Activated naive CD8-positive, alpha-beta T cell treated with anti-CD3 and anti-CD28 coated beads, Interleukin-2, amount 50 U/mL, for 16 hours (primary cell): ENCODE results near the gene SNX15.

Experiments used
- DNase-seq: peaks from one replicate; pipeline ENCODE4 v3.0.0-alpha.2; 2020; ENCODE audit warnings: low read depth, low spot score

Gene SNX15

DNA sequence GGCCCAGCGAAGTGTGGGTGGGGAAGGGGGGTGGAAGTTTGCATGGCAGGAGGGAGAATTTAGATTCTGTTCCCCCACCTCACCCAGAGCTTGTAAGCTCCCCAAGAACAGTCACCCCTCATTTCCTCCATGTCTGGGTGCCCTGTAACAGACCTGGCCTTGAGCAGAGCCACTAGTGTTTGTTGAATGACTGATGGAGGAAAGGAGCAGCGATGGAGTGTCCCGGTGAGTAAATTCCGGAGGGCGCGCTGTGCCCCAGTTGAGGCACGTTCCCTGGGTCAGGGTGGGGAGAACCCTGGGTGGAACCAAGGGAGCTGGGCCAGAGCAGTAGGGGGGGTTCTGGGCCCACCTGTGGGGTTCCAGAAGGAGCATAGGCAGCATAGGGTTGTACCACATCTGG, 30.3 kb downstream of the SNX15 start:
- DNase-seq, result no peak

DNA sequence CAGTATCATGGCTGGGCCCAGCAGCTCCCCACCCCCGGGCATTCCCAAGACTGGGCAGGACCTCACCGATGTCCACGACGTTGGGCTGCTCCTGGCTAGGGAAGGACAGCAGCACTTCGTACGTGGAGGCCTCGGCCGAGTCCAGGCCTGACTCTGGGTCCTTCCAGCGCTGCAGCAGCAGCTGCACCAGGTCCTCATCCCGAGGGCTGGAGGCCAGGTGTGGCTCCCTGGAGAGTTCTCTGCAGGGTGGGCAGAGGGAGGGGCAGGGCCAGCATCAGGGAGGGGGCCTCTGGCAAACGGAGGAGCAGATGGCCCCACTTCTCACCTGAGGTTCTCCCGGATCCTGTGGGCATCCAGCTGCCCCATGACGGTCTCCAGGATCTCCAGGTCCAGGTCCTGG, 30.8 kb downstream of the SNX15 start:
- DNase-seq, result no peak

DNA sequence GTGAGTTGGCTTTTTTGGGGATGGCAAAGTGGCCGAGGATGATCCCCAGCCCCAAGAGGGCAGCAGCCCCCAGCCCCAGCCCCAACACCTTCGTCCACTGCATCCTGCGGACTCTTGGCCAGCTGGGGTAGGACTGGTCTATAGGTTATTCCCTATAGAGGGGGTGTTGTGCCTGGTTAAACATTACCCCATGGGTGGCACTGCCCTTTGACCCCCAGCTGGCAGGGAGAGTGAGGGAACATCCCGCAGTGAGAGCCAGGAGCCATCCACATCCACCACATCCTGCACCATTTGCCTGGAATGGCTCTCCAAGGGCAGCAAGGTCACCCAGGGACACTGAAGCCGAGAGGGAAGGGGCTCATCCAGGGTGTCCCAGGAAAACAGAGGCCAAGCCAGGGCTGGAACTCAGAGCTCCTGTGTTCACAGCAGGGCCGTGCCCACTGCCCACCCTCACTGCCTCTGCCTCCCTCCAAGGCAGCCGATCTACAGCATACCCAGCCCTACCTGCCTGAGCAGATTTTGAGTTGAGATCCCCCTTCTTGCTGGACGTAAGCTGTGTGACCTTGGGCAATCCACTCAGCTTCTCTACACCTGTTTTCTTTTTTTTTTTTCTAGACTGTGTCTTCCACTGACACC, 31.3 kb downstream of the SNX15 start, which contains the start of gene NAALADL1:
NAALADL1 (minus strand) TSS at position 135 of the 636 bp plus-strand sequence; CDS start at position 103, 32 bp downstream.
- DNase-seq, result no peak

DNA sequence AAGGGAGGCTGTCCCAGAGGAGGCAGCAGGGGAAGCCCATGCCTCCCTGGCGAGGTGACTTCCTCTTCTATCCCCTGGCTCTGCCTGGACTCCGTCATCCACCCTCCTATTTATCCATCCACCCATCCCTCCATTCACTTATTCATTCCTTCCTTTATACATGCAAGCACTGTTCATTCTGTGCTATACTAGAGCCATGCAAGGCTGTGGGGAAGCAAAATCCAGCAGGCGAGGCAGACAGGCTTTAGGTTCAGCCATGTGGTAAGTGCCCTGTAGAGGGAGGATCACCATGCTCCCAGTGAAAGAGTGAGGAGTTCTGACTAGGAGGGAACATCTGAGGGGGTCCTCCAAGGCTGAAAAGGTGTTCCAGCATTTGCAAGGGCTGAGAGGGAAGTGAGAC, 32.3 kb downstream of the SNX15 start:
- DNase-seq, result no peak

DNA sequence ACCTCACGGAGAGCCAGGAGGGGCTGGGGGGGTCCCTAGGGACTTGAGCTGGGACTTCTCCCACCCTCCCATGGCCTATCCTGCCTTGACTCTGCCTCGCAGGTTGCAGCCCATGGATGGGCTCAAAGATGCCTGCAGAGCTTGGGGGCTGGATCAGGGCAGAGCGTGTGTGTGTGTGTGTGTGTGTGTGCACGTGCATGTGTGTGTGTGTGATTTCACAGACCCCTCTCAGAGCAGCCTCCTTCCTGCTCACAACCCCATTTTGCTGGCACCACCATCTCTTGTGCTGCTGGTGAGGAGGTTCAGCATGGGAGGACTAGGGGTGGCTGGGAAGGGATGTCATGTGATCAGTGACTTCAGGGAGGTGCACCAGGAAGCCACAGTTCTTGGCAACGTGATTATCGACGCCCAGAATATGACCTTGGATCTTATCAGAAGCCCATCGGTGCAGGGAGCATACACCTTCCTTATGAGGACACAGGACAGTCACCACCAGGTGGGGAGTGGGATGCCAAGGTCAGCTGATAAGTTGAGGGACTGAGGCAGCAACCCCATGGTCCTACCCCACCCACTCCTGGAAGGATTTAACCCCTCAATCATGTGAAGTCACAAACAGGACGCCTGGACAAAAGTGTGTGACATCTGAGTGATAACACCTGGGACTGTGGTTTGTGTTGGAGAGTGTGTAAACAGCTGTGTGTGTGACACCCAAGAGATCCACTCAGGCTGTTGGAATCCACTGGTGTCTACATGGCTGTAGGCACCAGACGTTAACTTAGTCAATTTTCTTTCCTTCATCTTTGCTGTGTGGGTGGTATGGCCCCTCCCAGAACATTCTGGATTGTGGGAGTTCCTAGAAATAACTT, 33.0 kb downstream of the SNX15 start:
- DNase-seq, result no peak

DNA sequence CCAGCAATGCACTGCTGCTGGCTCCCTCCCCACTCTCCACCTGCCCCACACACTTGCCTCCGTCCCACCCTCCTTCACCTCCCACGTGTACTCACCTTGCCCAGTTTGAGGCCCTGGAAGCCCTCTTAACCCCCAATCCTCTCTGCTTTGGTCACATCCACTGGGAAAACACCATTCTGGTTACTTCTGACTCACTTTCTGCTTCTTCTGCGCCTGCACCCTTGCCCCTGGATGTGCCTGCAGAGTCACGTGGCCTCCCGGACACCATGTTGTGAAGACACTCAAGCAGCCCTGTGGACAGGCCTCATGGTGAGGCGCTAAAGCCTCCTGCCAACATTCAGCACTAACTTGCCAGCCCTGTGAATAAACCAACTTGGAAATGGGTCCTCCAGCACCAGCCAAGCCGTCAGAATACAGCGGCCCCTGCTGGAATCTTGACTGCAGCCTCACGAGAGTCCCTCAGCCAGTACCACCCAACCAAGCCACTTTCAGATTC, 33.7 kb downstream of the SNX15 start:
- DNase-seq, result no peak

DNA sequence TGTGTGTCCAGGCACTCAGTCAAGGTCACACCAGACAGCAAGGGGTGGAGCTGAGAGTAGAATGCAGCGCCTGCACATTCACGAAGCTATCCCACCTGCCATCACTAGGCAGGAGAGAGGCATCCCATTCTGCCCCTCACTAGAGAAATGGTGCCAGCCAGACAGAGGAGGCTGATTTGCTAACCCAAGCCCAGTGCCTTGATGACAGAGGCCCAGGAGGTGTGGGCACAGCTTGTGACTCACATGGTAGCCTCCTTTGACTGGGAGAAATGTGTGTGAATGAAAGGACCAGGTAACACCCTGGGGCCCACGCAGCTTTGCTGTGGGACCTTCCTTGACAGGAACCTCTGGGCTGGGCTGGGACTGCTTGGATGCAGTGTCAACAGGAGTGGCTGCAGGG, 36.3 kb downstream of the SNX15 start:
- no peak for DNase-seq

DNA sequence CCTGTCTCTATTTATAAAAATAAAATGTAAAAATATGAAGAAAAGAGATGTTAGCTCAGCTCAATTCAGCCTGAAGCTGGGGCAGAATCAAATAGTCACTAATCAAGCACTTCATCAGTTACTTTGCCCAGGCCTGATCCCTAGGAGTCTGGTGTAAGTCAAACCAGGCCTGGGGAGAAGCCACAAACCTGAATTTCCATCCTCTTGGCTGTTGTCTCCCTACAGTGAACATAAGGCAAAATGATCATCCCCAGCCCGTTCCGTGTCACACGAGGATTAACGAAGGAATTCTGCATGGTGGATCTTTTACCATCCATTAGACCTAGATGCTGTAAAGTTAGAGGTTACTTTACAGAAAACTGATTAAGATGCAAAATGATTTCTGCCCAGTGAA, 37.6 kb downstream of the SNX15 start:
- DNase-seq, result no peak

DNA sequence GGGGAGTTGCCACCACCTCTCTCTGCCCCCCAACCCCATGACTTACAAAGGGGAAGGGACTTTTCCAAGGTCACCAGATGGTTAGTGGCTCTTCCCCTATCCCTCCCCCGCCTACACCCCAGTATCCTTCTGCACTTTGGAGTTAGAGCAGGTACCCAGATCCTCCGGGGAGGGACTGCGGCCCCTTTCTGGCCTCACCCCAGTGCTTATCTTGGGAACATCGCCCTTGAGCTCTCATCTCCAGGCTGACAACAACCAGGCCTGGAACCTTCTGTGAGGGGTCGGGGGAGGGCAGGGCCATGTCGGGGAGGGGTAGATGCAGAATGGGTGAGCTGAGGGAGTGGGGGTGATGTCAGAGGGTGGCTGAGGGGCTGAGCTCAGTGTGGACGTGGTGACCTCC, 38.6 kb downstream of the SNX15 start:
- DNase-seq, result no peak

DNA sequence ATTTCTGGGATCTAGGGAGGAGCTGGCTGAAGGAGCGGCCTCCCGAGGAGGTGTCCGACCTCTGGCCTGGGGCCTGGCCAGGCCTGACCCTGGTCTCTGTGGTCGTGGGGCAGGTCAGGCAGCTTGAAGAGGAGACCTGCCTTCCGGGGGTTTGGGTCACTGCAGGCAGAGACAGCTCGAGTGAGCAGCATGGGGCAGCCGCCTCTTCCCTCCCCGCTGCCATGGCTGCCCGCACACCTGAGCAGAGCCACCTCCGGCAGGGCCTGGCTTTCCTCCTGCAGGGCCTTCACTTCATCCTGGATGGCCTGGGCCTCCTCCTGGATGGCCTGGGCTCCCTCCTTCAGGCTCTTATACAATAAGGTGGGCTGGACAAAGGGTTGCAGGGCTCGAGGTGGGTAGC, 39.1 kb downstream of the SNX15 start:
- DNase-seq, result no peak

DNA sequence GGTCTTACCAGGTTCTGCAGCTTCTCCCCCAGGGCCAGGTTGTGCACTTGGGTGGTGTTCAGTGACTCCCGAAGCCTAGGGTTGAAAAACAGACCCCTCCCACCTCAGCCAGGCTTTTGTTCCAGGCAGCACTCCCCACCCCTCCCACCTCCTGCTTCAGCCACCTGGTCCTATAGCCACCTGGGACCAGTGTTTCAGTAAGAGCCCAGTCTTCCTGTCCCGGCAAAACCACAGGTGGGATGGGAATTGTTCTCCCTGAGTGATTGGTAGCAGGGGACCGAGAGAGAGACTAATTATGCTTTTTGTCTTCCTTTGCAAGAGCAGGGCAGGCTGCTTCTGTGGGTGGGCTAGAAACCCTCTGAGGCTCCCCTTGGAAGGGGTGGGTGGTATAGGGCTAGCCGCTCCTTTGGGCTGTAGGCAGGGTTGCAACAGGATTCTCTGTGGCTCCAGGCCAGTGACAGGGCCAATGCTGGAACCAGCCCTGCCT, 39.6 kb downstream of the SNX15 start:
- no peak for DNase-seq

DNA sequence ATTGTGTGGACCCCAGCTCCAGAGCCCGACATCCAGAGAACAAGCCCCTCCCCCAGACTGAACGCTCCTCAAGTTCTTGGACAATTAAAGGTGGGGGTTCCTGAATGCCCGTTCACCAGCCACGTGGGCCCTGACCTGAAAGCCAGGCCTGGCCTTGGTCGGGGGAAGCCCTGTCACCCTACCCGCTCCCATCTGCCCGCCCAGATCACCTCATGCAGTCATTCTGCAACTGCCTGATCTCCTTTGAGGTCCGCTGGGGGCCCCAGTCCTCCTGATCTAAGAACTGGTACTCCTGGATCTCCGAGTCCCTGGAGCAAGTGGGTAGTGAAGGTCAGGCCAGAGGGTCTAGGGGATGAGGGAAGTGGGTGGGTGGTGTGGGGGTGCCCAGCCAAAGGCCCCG, 40.2 kb downstream of the SNX15 start:
- no peak for DNase-seq

DNA sequence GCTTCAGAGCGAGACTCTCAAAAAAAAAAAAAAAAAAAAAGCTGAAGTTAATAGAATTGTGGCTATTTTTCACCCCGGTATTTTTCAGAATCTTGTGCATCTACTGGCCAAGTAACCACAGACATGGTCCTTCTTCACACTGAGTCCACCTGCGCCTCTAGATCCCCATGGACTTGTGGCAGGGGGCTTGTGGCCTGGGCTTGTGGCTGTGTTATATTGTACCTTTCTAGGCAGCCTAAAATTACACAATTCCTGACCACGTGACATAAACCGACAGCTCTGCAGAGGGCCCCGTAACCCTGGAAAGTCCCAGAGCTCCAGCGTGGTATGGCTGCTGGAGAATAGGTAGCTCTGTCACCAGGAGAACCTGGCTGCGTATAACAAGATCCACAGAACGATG, 42.0 kb downstream of the SNX15 start:
- DNase-seq, result no peak

DNA sequence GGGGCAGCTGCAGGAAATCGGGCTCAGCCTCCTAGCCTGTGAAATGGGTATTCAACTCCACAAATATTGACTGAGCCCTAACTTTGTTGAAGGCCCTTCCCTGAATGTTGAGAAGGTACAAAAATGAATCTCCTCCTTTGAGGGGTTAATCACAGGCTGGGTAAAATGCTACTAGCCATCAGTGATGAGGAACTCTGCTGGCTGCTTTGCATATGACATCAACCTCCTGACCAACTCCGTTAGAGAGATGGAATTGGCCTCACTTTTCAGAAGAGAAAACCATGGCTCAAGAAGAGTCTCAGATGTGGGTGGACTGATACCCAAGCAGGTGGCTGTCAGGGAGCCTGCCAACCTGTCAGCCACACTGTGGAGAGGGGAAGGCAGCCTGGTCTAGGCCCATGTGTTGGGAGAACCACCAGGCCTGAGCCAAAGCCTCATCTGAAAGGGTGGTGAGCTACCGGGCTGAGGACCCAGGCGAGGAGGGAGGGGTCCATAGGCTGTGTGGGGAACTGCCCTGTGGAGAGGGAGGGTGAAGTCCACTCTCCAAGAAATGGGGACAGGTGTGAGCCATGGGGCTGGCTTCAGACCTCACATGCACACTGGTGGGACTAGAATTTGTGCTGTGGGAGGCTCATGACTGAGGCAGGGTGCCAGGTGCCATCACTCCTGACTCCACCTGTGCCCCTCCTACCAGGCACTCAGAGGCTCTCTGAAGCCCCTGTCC, 44.8 kb downstream of the SNX15 start:
- DNase-seq, result no peak

DNA sequence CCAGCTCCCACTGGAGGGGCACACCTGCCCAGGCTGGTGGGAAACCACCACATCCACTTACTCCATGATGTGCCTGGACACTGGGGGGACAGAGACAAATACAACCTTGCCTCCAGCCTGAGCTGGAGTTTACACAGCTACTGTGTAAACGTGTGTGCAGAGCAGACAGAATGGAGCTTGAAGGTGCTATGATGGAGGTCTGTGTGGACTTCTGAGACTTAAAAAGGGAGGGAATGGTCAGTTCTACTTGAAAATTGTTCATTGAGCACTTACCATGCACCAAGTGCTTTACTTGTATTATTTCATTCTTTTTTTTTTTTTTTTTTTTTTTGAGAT, 45.4 kb downstream of the SNX15 start:
- no peak for DNase-seq

DNA sequence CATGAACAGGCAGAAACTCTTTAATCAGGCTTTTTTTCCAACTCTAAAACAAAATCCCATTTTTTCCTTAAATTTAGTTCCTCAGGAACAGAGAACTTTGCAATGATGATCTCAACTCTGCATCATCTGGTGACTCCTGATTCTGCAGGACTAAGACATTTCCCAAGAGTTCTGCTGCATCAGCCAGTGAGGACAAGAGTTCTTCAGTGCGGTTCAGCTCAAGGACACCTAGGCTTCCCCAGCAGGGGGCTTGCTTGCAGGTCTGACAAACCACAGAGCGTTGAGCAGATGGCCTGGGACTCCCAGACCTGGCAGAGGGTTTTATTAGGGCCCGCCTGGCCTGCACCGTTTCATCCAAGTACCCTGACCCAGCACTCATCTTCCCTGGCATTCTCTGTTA, 50.2 kb downstream of the SNX15 start:
- no peak for DNase-seq

DNA sequence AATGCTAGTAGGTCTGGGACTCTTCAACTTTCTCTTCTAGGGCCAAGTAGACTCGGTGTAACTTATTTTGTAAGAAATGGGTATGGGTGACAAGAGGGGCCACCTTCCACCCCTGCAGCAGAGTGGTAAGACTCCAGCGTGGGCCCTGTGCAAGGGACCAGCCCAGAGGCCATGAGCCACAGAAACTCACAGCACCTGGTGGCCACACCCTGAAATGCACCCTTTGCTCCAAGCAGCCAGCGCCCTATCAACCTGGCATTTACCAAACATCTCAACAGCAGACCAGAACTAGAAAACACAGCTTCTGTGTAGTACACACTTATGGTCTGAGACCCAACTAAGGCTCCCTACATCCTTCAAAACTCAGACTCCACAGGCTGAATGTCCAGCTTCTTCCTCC, 50.9 kb downstream of the SNX15 start:
- DNase-seq, result peak; percentile 25

DNA sequence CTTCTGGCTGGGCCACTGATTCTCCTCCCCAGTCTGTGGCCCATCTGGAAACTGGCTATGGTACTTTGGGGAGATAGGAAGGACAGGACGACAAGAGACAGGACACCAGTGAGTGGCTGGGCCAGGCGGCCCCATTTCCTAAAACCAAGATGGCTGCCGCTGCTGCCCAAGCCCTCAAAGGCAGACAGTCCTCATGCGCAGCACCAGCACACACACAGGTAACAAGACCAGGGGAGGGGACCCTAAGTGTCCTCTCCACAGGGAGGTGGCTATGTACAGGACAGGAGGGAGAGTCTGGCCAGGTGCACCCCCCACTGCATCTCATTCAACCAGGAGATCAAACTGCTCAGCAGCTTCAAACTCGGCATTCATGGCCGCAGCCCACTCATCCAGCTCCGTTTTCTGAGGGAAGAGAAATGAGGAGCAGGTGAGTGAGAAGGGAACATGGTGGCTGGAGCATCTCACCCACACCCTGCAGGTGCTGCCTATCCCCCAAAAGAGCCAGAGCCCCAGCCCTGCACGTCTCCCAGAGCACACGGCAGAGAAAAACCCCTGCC, 51.6 kb downstream of the SNX15 start:
- DNase-seq, result no peak

DNA sequence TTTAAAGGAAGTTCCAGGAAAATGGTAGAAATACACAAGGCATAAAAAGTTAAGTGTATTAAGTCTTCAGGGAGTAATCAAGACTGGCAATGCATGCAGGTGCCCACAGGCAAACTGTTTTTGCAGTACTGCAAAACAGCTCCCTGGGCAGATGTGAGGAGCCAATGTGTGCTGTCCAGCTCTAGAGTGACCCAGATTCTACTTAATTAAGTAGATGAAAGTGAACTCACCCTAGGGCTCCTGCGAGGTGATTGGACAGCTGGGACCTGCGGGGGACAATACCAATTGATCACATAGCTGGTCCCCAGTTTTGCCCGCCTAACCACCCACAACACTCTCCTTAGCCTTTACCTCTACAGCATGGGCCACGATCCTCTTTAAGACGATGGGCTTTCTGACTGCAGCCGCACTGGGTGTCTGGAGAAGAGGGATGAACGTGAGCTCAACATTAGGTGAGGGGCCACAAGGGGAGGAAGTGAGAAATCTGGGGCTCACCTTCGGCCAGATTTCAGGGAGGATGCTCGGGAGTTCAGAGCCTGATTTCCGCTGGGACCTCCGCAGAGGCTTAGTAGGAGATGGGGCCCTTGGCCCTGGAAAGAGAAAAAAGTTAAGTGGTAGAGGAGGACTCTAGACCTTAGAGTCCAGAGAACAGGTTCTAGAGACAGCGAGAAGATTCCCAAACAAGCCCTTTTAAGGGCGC, 56.0 kb downstream of the SNX15 start:
- no peak for DNase-seq

DNA sequence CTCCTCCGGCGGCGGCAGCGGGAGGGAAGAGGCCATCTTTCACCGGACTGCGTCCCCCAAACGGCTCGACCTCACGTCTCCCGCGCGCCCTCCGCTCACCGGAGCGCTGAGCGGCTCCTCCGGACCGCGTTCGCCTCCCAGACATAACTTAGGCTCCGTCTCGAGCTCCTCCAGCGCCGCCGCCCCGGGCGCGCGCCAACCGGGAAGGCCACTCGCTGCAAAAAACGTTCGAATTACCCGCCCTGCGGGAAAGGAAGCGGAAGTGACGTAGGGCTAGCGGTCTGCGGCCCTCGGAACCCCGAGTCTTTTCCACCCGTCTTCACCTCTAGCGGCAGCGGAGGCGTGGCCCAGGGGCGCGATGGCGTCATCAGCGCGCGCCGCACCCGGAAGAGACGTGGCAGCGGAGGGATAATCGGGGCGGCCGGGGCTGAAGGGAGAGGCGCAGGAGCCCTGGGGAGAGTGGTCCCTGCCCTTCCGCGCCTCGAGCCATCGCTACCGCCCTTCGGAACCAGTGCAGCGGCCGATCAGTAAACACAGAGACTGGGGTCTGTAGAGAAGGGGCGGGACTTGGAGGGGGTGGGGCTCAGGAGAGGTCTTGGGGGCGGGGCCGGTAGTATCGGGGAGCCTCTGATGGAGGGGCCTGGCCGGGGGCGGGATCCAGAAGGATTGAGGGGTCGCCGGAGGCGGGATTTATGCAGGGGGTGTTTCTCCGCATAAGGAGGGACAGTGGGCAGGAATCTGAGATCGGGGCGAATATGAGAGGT, 56.8 kb downstream of the SNX15 start, which contains the start of the genes CDCA5 and ZFPL1:
CDCA5 (minus strand) TSS at position 207 of the 764 bp plus-strand sequence; CDS start at position 145, 62 bp downstream.
ZFPL1 (plus strand) TSS at position 389 of the 764 bp plus-strand sequence. CDS start 477 bp downstream, outside the sequence.
- peak; percentile 88 for DNase-seq
